Measurements from ENCODE around the gene NUDT15.

Gene NUDT15

DNA sequence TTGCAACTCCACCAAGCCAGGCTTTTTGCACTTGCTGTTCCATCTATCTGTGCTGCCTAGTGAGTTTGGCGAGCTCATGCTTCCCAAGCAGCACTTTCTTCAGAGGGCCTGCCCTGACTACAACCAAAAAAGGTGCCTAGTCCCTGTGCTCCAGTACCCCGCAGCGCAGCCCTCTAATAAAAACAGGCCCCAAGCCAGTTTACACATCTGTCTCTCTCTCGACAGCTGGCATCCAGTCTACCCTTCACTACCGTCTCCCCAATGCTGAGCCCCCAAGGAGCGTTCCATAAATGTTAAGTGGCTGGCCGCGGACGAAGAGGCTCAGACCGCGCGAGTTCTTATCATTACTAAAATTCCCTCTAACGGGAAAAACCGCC, 56.9 kb downstream of the NUDT15 start:
- Mint-ChIP-seq H3K4me3 (peak overlapping the region; percentile 96), H3K4me1 (peaks cover 31% of the 10 kb centered on the region), H3K27ac (peak overlapping the region; percentile 96), H3K36me3 (ENCODE audit: low read depth) (peaks cover 3% of the 10 kb centered on the region), H3K9me3 (peaks cover 6% of the 10 kb centered on the region), H3K27me3 (ENCODE audit: low read depth, poor library complexity) (peaks cover 7% of the 10 kb centered on the region)
- DNase-seq: no peak
- TF ChIP-seq, protein P1, sequence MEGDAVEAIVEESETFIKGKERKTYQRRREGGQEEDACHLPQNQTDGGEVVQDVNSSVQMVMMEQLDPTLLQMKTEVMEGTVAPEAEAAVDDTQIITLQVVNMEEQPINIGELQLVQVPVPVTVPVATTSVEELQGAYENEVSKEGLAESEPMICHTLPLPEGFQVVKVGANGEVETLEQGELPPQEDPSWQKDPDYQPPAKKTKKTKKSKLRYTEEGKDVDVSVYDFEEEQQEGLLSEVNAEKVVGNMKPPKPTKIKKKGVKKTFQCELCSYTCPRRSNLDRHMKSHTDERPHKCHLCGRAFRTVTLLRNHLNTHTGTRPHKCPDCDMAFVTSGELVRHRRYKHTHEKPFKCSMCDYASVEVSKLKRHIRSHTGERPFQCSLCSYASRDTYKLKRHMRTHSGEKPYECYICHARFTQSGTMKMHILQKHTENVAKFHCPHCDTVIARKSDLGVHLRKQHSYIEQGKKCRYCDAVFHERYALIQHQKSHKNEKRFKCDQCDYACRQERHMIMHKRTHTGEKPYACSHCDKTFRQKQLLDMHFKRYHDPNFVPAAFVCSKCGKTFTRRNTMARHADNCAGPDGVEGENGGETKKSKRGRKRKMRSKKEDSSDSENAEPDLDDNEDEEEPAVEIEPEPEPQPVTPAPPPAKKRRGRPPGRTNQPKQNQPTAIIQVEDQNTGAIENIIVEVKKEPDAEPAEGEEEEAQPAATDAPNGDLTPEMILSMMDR (IDR thresholded peaks at IDR 0.05): no peak

DNA sequence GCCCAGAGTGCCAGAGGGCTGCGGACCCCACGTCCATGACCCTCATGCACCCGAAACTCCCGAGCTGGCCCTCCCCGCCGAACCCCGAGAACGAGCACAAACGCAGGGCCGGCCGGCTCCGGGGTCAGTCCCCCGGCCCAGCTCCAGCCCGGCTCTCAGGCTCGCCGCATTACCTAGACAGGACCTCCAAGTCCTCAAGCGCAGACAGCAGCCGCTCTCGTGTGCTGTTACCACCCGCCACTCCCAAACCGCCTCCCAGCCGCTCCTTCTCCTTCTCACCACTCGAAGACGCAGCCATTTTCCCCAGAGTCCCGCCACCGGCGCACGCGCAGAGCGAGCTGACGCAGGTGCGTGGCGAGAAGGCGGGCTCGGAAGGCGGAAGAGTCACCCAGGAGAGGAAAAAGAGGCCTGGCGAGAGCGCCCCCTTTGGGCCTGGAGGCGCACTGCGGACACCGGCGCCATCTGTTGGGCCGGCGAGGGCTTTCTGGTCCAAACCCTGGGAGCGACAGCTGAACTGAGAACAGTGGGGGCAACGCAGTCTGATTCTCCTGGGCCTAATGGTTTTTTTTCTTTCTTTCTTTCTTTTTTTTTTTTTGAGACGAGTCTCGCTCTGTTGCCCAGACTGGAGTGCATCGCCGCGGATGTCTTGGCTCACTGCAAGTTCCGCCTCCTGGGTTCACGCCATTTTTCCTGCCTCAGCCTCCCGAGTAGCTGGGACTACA, 57.4 kb downstream of the NUDT15 start, which contains the start of gene MED4:
TSS of gene MED4 (minus strand) at position 324 of the 722 bp plus-strand sequence. CDS start at position 298, 26 bp downstream.
- Mint-ChIP-seq H3K9me3 (peaks cover 6% of the 10 kb centered on the region), H3K4me1 (peaks cover 31% of the 10 kb centered on the region), H3K4me3 (peak within 1 kb of the TSS; percentile 96), H3K27me3 (ENCODE audit: low read depth, poor library complexity) (peaks cover 7% of the 10 kb centered on the region), H3K27ac (peak within 1 kb of the TSS; percentile 96), H3K36me3 (ENCODE audit: low read depth) (peaks cover 3% of the 10 kb centered on the region)
- TF ChIP-seq, protein P1 (IDR thresholded peaks at IDR 0.05): peak; percentile 99
- peak; percentile 98 for DNase-seq

DNA sequence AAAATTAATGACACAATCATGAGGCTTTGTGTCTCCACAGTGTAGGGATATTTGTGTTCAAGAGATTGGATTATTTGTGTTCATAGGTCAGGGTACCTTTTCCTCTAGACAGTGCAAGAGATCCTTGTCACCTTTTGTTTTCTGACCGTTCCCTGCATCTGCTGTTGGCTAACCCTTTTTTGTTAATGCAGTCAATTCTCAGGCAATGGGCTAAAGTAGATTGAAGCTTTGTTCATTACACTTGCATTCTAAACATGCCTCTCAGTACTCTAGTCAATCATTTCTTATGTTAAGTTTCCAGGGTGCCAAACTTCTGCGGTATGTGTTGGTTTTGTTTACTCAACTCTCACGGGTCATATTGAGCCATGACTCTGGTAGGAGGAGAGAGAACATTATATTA, 59.1 kb downstream of the NUDT15 start:
- Mint-ChIP-seq H3K9me3 (peaks cover 6% of the 10 kb centered on the region), H3K4me3 (no peak overlapping the region), H3K27me3 (ENCODE audit: low read depth, poor library complexity) (peaks cover 7% of the 10 kb centered on the region), H3K4me1 (peaks cover 27% of the 10 kb centered on the region), H3K27ac (no peak overlapping the region), H3K36me3 (ENCODE audit: low read depth) (peaks cover 3% of the 10 kb centered on the region)
- TF ChIP-seq, protein P1 (IDR thresholded peaks at IDR 0.05): no peak
- no peak for DNase-seq

All from nephron progenitor cell (in vitro differentiated cells).